Lower leg skin (tissue), 3 donors: ENCODE data around the gene RAD51B.

Experiments
- CTCF ChIP-seq, 3 donors: fragments of 450-650 bp; IDR thresholded peaks; one replicate each; pipeline ENCODE4 v1.5.1; 2016; ENCODE audit warnings: antibody characterized with exemption in 3 of 3, mild to moderate bottlenecking in 3 of 3, moderate library complexity in 2 of 3
- POLR2A ChIP-seq, 2 donors: fragments of 450-650 bp; IDR thresholded peaks; one replicate each; pipeline ENCODE4 v1.6.1; 2016 to 2017; ENCODE audit warnings: antibody characterized with exemption in 2 of 2, mild to moderate bottlenecking in 1 of 2, moderate library complexity in 1 of 2

- TF ChIP-seq CTCF (IDR thresholded peaks at IDR 0.05) (no peak), POLR2A (IDR thresholded peaks at IDR 0.05) (no peak)
Observed at GRCh38 chr14:68099495-68100045, 280.0 kb downstream of the RAD51B start.
